Kidney (tissue), 14 donors: ENCODE results near the gene NCKIPSD. TPM values are rescaled to one million over a fixed set of nuclear protein-coding genes. Genes with fewer than 3 reads are reported as not detected.

Experiments used
- DNase-seq, 5 donors: peaks; one replicate each; pipeline ENCODE4 v3.0.0-alpha.2; 2013 to 2020
- FAIRE-seq: peaks from 2 replicates; lab custom pipeline; 2012; peaks lifted over from hg19 to GRCh38; lab: Jason Lieb, UNC
- H3K27ac ChIP-seq, 2 donors: one replicate each; pipeline ENCODE4 v1.7.0; 2013; ENCODE audit warnings: low read depth in 2 of 2, low read length in 2 of 2, inconsistent platforms in 1 of 2
- H3K27me3 ChIP-seq: one replicate; pipeline ENCODE4 v1.7.1; 2013; ENCODE audit warnings: low read length, inconsistent platforms; ENCODE audit not compliant: control insufficient read depth, insufficient read depth
- H3K36me3 ChIP-seq, 3 donors: one replicate each; pipeline versions ENCODE4 v1.7.0 to v1.7.1; 2013; ENCODE audit warnings: low read length in 3 of 3, control low read depth in 1 of 3, inconsistent platforms in 1 of 3; ENCODE audit not compliant: insufficient read depth in 3 of 3, control insufficient read depth in 2 of 3
- H3K4me1 ChIP-seq, 3 donors: one replicate each; pipeline versions ENCODE4 v1.7.0 to v1.7.1; 2013; ENCODE audit warnings: low read length in 3 of 3, inconsistent platforms in 1 of 3, low read depth in 1 of 3; ENCODE audit not compliant: control insufficient read depth in 2 of 3, insufficient read depth in 2 of 3
- H3K4me3 ChIP-seq, 3 donors: one replicate each; pipeline versions ENCODE4 v1.7.0 to v1.8.1; 2013; ENCODE audit warnings: low read length in 3 of 3, control low read depth in 1 of 3, inconsistent platforms in 1 of 3
- H3K9ac ChIP-seq, 3 donors: one replicate each; pipeline versions ENCODE4 v1.7.0 to v1.7.1; 2013; ENCODE audit warnings: low read length in 3 of 3, control low read depth in 1 of 3, inconsistent platforms in 1 of 3
- H3K9me3 ChIP-seq, 3 donors: one replicate each; pipeline versions ENCODE4 v1.7.0 to v1.7.1; 2013; ENCODE audit warnings: low read length in 3 of 3, control low read depth in 1 of 3, inconsistent platforms in 1 of 3; ENCODE audit not compliant: control insufficient read depth in 2 of 3, insufficient read depth in 1 of 3
- intact Hi-C: fragments of 100-400 bp; cut with DNase I; formaldehyde crosslinking; loops from one replicate; pipeline ENCODE4 v1.11.1; 2022
- polyA plus RNA-seq: library from polyadenylated mRNA; stranded (reverse); fragments of 350-450 nt; fragmentation: Illumina TruSeq; extraction: RNeasy Lipid Tissue Mini Kit (QIAGEN cat#74804); gene quantifications from one replicate; pipeline ENCODE4 v1.2.3, GENCODE V29; 2014; ENCODE audit warnings: low read depth, low replicate concordance; ENCODE audit not compliant: insufficient read depth
- total RNA-seq: library from RNA; stranded (reverse); fragmentation: NEBNext Ultra II Directional; extraction: Animal tissue kit (Norgen Biotek cat#: 25700); gene quantifications from one replicate; pipeline ENCODE4 v1.2.1, GENCODE V29; 2021
- TF ChIP-seq, protein P1 (sequence below): IDR thresholded peaks from 3 replicates; pipeline ENCODE4 v1.5.1; 2012; ENCODE audit warnings: mild to moderate bottlenecking, moderate library complexity, borderline replicate concordance; ENCODE audit not compliant: insufficient read depth; ENCODE audit errors: extremely low read depth
- donor health status: control.
- donor health status: control.
- donor health status: control.
- donor health status: control.
- donor health status: control.
- donor health status: DM: yes; HTN: yes; CAD: no.
- donor health status: Normal renal cell carcinoma (clear cell type).

NCKIPSD gene
- total and polyA plus RNA-seq, 2 donors from 2014 or later = 24.0 to 31.2 TPM

DNA sequence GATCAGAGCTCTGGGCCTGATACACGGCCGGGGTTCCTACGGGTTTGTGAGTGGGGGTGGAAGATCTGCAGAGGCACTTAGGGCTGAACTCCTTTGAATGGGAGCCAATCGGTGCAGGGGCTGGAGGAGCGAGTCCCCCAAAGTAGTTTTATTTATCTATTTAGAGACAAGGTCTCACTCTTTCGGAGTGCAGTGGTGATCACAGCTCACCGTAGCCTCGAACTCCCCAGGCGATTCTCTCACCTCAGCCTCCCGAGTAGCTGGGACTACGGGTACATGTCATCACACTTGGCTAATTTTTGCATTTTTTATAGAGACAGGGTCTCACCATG, 21.4 kb downstream of the NCKIPSD start:
- Histone ChIP-seq H3K27ac (no peak overlapping the region), H3K27me3 (no peaks in the 10 kb centered on the region), H3K4me3 (peak overlapping the region in 1 of 3 donors; percentile 57), H3K9ac (no peak overlapping the region), H3K9me3 (no peaks in the 10 kb centered on the region), H3K4me1 (peaks cover 0 to 9% (median 0%) of the 10 kb centered on the region in 3 donors), H3K36me3 (no peaks in the 10 kb centered on the region)
- intact Hi-C loops = no loop called here
- TF ChIP-seq, protein P1, sequence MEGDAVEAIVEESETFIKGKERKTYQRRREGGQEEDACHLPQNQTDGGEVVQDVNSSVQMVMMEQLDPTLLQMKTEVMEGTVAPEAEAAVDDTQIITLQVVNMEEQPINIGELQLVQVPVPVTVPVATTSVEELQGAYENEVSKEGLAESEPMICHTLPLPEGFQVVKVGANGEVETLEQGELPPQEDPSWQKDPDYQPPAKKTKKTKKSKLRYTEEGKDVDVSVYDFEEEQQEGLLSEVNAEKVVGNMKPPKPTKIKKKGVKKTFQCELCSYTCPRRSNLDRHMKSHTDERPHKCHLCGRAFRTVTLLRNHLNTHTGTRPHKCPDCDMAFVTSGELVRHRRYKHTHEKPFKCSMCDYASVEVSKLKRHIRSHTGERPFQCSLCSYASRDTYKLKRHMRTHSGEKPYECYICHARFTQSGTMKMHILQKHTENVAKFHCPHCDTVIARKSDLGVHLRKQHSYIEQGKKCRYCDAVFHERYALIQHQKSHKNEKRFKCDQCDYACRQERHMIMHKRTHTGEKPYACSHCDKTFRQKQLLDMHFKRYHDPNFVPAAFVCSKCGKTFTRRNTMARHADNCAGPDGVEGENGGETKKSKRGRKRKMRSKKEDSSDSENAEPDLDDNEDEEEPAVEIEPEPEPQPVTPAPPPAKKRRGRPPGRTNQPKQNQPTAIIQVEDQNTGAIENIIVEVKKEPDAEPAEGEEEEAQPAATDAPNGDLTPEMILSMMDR = no peak
- no peak for DNase-seq
- no peak for FAIRE-seq

DNA sequence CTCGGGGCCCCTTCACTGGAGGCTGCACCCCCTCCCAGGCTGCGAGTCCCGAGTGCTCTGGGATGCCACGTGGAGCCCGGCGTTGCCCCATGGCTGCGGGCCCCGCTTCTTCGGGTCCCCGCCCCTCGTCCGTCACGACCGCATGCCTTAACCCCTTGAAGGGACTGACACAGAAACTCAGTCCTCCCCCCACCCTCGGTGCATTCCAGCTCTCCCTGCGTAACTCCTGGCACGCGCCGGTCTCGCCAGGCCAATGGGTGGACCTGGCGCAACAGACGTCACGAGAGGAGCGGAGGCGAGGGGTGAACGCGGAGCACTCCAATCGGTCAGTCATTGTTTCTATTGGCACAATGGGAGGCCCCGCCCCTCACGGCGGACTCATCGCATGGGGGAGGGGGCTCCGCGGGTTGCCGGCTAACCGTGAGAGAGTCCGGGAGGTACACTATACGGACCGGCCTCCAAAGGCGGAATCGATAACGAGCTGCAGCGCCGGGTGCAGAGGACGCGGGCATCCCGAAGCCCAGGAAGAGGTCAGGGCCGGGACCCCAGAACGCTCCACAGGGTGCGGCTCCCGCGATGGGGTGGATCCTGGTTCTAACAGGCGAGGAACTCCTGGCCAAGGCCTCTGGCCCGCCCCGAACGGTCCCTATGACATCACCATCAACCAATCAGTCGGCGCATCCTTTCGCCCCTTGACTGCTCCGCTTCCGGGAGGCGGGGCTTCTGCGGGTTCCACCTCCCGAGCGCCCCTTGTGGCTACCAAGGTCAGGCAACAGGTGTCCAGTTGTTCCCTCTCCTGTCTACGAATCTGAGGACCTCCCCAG, 22.0 kb downstream of the NCKIPSD start:
- no peak for FAIRE-seq
- peak; percentile 98 for DNase-seq
- H3K9ac ChIP-seq = peak overlapping the region in 2 of 3 donors; percentile 27 to 80
- H3K9me3 ChIP-seq = no peaks in the 10 kb centered on the region
- peaks cover 0 to 9% (median 0%) of the 10 kb centered on the region in 3 donors for H3K4me1 ChIP-seq
- H3K27me3 ChIP-seq = no peaks in the 10 kb centered on the region
- H3K27ac ChIP-seq = peak overlapping the region; percentile 55 to 76
- H3K36me3 ChIP-seq = no peaks in the 10 kb centered on the region
- TF ChIP-seq, protein P1 = peak; percentile 42
- intact Hi-C loops = no loop called here
- H3K4me3 ChIP-seq = peak overlapping the region; percentile 11 to 57 (median 56)

DNA sequence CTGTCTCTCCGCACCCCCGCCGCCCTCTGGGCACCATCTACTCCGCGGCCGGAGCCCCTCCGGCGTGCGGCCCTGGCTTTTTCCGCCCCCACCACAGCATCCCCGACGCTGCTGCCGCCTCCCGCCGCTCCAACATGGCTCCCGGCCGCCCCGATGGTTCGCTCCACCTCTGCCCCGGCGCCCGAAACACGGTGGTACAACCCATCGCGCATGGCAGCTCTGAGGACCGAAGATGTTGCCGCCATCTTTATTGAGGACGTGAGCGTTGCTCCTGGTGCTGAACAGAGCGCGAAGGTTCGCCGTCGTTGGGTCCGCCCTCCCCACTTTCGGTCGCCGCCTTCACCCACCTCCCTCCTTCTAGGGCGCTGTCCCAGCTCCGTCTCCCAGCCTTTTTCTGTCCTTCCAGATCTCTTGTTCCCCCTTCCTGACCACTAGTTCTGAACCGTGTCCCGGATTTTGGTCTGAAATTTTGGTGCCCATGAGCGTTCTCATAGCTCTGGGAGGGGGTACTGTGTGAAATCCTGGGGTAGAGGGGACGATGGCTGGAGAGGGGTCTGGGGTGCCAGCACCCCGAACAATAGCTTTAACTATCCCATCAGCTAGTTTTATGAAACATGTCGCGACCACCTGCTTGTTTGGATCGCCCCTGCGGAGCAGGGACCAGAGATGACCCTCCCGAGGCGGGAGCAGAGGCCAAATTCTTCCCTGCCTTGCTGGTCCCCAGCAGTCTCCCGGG, 22.8 kb downstream of the NCKIPSD start, which contains the start of gene CELSR3:
Gene CELSR3 (minus strand): TSS at position 134 of the 736 bp plus-strand sequence. CDS start 252 bp downstream, outside the sequence.
- Histone ChIP-seq H3K9me3 (no peaks in the 10 kb centered on the region), H3K27me3 (no peaks in the 10 kb centered on the region), H3K4me1 (peaks cover 0 to 9% (median 0%) of the 10 kb centered on the region in 3 donors), H3K9ac (peak within 1 kb of the TSS; percentile 27 to 80 (median 45)), H3K36me3 (no peaks in the 10 kb centered on the region), H3K4me3 (peak within 1 kb of the TSS; percentile 11 to 57 (median 56)), H3K27ac (peak within 1 kb of the TSS; percentile 55 to 76)
- FAIRE-seq (no peak), DNase-seq (peak; percentile 86 to 93 (median 89))
- TF ChIP-seq, protein P1 = no peak
- intact Hi-C loops = no loop called here
